ENCODE results near the gene NTNG1. TPM values are rescaled to one million over a fixed set of nuclear protein-coding genes. Genes with fewer than 3 reads are reported as not detected.

NTNG1 gene
- not detected in 2 replicates for total RNA-seq (2016; rRNA removed; fragmentation: Illumina TruSeq; extraction: Trizol)
- total RNA-seq (2016; cell fraction: cytosol; rRNA removed; fragmentation: Illumina TruSeq; extraction: Trizol; ENCODE audit: low read depth), result not detected in 2 replicates
- not detected in 2 replicates for total RNA-seq (2016; cell fraction: insoluble cytoplasmic fraction; rRNA removed; fragmentation: Illumina TruSeq; extraction: Trizol)
- not detected in 2 replicates for total RNA-seq (2016; cell fraction: membrane; rRNA removed; fragmentation: Illumina TruSeq; extraction: Trizol)
- total RNA-seq (2016; cell fraction: nucleus; rRNA removed; fragmentation: Illumina TruSeq; extraction: Trizol), result not detected in 2 replicates
- polyA plus RNA-seq (2011; rRNA removed), result 0.03 TPM in 1 of 2 replicates, not detected in the other
- 0.01 and 0.04 TPM in 2 replicates for polyA plus RNA-seq (2011; cell fraction: cytosol; rRNA removed)
- polyA plus RNA-seq (2011; cell fraction: nucleus; rRNA removed), result 0.05 and 0.10 TPM in 2 replicates
- polyA plus RNA-seq (2012), result not detected in 2 replicates
- polyA plus RNA-seq (2016; cell fraction: cytosol; fragmentation: Illumina TruSeq; extraction: Trizol; ENCODE audit: low read depth), result not detected in 2 replicates
- polyA plus RNA-seq (2016; cell fraction: insoluble cytoplasmic fraction; fragmentation: Illumina TruSeq; extraction: Trizol; ENCODE audit: low read depth), result not detected in 2 replicates
- polyA plus RNA-seq (2016; cell fraction: membrane; fragmentation: Illumina TruSeq; extraction: Trizol; ENCODE audit: low read depth), result not detected in 2 replicates
- not detected in 2 replicates for polyA plus RNA-seq (2016; cell fraction: nucleus; fragmentation: Illumina TruSeq; extraction: Trizol; ENCODE audit: insufficient read depth, low read depth)
- polyA minus RNA-seq (2011; rRNA and poly(A)+ RNA removed; ENCODE audit: low replicate concordance), result 0.28 TPM in 1 of 2 replicates, not detected in the other
- polyA minus RNA-seq (2011; cell fraction: cytosol; rRNA and poly(A)+ RNA removed), result not detected in 2 replicates
- polyA minus RNA-seq (2011; cell fraction: nucleus; rRNA and poly(A)+ RNA removed), result 0.25 and 0.26 TPM in 2 replicates
- Bru-seq, nascent RNA, result percentile 5 among the genes with signal in this experiment
- BruChase-seq, experiment 1, labeled RNA remaining after a 6-hour chase, result percentile 2 among the genes with signal in this experiment
- BruChase-seq, experiment 2, labeled RNA remaining after a 2-hour chase, result percentile 6 among the genes with signal in this experiment
- long read RNA-seq, experiment 1, result 0 reads
- long read RNA-seq, experiment 2, result 0 reads

GRCh38 chr1:107140703-107141490 is at the start of gene NTNG1:
Gene NTNG1, plus strand, starts transcription at chr1:107141039.
- no peak within 1 kb of the TSS for H3K27ac ChIP-seq (ENCODE audit: extremely low read length, insufficient read depth, low read length)
- BruUV-seq (replicated peaks), result no TSS peak
- H3K4me1 ChIP-seq (ENCODE audit: insufficient read depth, low read length), result 0 out of 2 replicates have a peak, but pooled peaks cover 5% of the 10 kb centered on the region
- peak within 1 kb of the TSS in 1 of 3 experiments; percentile 46; a peak in 1 of 6 replicates for H3K4me3 ChIP-seq (replicated peaks in 1 of 3; ENCODE audit: insufficient read depth in 1 of 3, low read depth in 2 of 3, low read length in 3 of 3)
- H3K4me2 ChIP-seq (ENCODE audit: low read depth, low read length), result peak within 1 kb of the TSS; percentile 50
- ChIA-PET POLR2A (no interaction called here), CTCF (ENCODE audit: low intra/inter-chr PET ratio, low total read pairs) (no interaction called here)
- H3K36me3 ChIP-seq (replicated peaks in 1 of 2; ENCODE audit: control insufficient read depth in 1 of 2, insufficient read depth in 2 of 2, low read length in 2 of 2), result no peaks in the 10 kb centered on the region
- peak; percentile 77 for ATAC-seq
- intact Hi-C loops (cut with micrococcal nuclease; ENCODE audit: unreplicated experiment), result loop anchor here (10.0 kb wide), 1 partner anchor 1116 kb away; no protein-coding TSS in a partner anchor
- no peak within 1 kb of the TSS for H2AFZ ChIP-seq (ENCODE audit: low read length)
- TF ChIP-seq BORCS8-MEF2B (CRISPR knock-in tag; IDR thresholded peaks at IDR 0.05) (no peak), KAT2B (IDR thresholded peaks at IDR 0.05; ENCODE audit: borderline replicate concordance, low read depth, low read length) (no peak), PATZ1 (CRISPR knock-in tag; IDR thresholded peaks at IDR 0.05) (peak; percentile 24; the same call in 1 of the 2 replicates), THYN1 (CRISPR knock-in tag; IDR thresholded peaks at IDR 0.05; ENCODE audit: borderline replicate concordance, low read depth) (no peak), ZNF383 (CRISPR knock-in tag; IDR thresholded peaks at IDR 0.05; ENCODE audit: borderline replicate concordance) (no peak), IRF2 (CRISPR knock-in tag; IDR thresholded peaks at IDR 0.05) (no peak), U2AF1 (optimal IDR thresholded peaks at IDR 0.05; ENCODE audit: low read depth, low read length) (no peak), EZH2 (conservative IDR thresholded peaks at IDR 0.05; ENCODE audit: low read depth, low read length) (0 out of 2 replicates have a peak, but pooled peaks have one; percentile 20)
- peaks cover 5 to 28% of the 10 kb centered on the region in 2 experiments; a peak in 4 of 5 replicates for H3K27me3 ChIP-seq (ENCODE audit: control insufficient read depth in 1 of 2, insufficient read depth in 2 of 2, low read length in 2 of 2)
- no peaks in the 10 kb centered on the region for H3K79me2 ChIP-seq (ENCODE audit: insufficient read depth, low read length)
- no peak for DNase-seq (ENCODE audit: low spot score)
- no peak for FAIRE-seq
- no peaks in the 10 kb centered on the region for H3K9me3 ChIP-seq (ENCODE audit: low read length)
- in situ Hi-C loops (cut with HindIII; ENCODE audit: extremely low pct_ligation_motif_present, low pct_unique_long_range_greater_than_20kb), result no loop called here
- H3K9ac ChIP-seq (ENCODE audit: insufficient read depth, low read depth, low read length), result no peak within 1 kb of the TSS
- H4K20me1 ChIP-seq (ENCODE audit: insufficient read depth, low read length), result no peaks in the 10 kb centered on the region
- 33% methylated on average over 24 of the region's 79 CpGs for whole genome bisulfite sequencing (ENCODE audit: low lambda C conversion rate)
